ENCODE measurements around the gene IL17RE. TPM values are rescaled to one million over a fixed set of nuclear protein-coding genes. Genes with fewer than 3 reads are reported as not detected.
"Not testable (repeated sequence)": the region's sequence is repeated elsewhere in the genome, so short reads cannot be mapped to it uniquely, and the experiment has no call there.

IL17RE gene, protein sequence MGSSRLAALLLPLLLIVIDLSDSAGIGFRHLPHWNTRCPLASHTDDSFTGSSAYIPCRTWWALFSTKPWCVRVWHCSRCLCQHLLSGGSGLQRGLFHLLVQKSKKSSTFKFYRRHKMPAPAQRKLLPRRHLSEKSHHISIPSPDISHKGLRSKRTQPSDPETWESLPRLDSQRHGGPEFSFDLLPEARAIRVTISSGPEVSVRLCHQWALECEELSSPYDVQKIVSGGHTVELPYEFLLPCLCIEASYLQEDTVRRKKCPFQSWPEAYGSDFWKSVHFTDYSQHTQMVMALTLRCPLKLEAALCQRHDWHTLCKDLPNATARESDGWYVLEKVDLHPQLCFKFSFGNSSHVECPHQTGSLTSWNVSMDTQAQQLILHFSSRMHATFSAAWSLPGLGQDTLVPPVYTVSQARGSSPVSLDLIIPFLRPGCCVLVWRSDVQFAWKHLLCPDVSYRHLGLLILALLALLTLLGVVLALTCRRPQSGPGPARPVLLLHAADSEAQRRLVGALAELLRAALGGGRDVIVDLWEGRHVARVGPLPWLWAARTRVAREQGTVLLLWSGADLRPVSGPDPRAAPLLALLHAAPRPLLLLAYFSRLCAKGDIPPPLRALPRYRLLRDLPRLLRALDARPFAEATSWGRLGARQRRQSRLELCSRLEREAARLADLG
- total RNA-seq, result 4.8 TPM

DNA sequence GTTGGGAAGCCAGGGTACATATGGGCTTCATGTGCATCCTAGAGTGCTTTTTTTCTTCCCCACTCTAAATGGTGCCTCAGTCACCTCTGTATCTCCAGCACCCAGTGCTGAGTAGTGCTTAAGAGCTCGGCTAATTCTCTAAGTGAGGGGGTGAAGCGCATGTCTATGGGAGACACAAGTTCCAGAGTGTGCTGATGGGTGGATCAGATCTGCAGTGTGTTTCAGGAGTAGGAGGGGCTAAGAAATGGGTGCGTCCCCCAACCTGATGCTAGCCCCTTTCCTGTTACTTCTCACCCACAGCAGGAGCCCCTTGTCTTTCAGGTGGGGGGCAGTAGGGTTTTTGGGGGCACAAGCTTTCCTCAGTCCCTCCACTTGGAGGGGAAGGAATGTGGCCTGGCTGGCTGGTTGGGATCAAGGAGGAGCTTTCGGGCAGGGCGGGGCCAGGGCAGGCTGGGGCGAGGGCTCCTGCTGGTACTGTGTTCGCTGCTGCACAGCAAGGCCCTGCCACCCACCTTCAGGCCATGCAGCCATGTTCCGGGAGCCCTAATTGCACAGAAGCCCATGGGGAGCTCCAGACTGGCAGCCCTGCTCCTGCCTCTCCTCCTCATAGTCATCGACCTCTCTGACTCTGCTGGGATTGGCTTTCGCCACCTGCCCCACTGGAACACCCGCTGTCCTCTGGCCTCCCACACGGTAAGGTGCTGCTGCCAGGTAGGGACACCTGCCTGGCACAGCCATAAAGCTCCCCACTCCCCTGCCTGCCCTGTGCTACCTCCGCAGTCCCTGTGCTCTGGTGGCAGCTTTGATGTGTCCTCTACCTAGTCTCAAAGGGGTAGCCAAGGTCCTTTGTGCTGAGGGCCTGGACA, at the start of gene IL17RE:
TSS of gene IL17RE (plus strand) at position 477 of the 866 bp plus-strand sequence. CDS start at position 562, 85 bp downstream.
- DNase-seq, result peak; percentile 33

DNA sequence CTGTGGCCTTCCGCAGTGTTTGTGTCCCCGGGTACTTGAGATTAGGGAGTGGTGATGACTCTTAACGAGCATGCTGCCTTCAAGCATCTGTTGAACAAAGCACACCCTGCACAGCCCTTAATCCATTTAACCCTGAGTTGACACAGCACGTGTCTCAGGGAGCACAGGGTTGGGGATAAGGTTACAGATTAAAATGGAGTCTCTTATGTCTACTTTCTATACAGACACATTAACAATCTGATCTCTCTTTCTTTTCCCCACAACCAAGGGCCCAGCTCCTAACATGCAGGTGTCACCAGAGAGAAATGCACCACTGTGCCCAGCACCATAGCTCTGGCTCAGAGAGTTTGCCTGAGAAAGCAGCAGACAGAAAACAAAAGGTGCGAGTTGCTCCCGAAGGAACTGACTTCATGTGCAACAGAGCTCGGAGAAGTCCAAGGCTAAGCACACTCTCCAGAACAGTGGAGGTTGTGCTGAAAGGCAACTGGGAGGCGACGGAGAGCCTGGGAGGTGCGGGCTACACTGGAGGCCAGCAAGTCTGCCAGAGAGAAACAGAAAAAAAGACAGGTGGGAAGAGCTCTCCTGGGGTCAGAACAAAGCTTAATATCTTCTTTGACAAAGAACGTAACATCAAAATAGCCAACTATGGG, 48.2 kb upstream of the IL17RE start:
- DNase-seq, result peak; percentile 37

DNA sequence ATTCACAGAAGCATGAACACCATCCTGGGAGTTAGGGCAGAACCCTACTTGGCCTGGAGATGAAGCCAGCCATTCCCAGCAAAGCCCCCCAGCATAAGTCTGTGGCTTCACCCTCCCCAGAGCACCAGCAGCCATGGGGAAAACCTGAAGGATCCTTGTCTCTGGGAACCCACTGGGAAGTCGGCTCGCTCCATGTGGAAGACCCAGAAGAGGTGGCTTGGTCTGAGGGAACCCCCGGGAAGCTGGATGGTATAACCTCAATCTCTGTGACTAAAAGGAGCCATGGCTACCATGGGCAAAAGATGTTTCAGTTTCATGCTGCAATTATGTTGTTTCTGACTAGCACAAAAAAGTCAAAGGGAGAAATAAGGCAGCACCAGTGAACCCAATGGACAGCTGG, 47.1 kb upstream of the IL17RE start:
- no peak for DNase-seq

DNA sequence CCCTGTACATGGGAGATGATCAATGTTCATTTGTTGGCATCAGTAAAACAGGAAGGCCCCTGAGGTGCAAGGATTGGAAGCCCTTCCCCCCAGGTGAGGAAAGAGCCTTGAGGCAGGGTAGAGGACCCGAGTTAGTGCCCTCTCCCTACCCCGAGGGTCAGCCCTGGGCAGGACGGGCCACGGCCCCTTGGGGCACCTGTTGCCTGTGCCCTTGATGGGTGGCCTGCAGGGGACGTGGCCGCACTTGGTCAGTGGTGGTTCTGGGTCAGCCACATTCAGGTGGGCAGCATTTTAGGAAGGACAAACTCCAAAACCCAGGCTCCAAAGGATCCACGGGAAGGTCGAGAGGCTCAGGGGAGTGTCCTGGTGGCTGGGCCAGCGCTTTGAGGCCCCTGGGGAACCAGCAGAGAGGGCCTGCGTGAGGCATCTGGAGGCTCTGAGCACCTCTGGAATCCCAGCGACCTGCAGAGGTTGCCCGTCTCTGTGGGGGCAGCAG, 43.1 kb upstream of the IL17RE start:
- DNase-seq, result no peak

DNA sequence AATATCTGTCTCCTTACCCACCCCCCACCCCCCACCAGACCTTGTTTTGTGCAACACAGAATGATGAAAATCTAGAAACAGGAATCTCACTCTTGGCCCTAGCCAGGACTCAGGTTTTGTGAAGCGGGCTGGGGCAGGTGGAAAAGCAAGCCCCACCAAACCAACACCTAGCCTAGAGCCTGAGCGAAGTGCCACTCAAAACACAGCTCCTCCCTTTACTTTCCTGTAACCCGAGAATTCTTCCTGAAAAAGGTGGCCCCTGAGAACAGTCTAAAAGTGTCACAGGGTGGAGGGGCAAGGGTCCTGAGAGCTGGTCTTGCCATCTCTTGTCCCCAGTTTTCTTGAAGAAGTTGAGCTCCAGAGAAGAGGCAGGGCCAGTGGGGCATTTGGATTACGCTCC, 41.4 kb upstream of the IL17RE start:
- DNase-seq, result no peak

DNA sequence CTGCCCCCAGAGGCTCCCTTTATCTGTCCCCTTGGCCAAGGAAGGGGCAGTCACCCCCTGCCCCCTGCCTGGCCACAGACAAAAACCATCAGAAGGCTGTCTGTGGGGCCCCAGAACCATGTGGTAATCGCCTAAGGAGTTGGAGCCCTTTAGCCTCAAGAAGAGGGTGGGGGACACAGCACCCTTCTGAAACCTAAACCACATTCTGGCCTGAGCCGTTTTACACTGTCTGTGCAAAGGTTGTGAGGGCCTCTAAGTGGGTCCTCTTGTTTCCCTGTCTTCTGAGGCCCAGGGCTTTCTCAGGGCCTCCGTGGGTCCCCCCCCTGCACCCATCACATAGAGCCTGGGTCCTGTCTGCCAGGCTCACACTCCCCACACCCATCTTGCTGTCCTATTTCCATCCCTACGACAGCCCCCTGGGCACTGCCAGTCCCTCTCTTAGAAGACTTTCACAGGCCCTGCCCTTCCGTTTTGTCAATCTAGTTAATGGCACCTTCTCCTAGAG, 41.0 kb upstream of the IL17RE start:
- no peak for DNase-seq

DNA sequence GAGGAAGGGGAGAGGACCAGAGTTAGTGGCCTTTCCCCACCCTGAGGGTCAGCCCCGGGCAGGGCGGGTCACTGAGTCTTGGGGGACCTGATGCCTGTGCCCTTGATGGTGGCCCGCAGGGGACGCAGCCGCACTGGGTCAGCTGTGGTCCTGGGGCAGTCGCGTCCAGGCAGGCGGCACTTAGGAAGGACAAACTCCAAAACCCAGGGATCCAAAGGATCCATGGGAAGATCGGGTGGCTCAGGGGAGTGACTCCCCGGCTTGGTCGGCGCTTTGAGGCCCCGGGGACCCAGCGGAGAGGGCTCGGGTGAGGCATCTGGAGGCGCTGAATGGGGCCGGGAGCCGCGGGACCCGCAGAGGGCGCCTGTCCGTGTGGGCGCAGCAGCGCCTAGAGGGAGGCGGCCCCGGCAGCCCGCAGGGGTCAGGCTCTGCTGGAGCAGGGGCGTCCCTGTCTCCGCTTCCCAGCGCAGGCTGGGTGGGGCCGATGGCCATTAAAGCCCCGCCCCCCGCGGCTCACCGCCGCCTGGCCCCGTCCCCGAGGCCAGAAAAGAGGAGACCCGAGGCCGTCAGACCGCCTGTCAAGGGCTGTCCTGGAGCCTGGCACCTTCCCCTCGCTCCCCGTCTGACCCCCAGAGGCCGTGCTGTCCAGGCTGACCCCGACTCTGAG, 40.1 kb upstream of the IL17RE start:
- peak; percentile 62 for DNase-seq

DNA sequence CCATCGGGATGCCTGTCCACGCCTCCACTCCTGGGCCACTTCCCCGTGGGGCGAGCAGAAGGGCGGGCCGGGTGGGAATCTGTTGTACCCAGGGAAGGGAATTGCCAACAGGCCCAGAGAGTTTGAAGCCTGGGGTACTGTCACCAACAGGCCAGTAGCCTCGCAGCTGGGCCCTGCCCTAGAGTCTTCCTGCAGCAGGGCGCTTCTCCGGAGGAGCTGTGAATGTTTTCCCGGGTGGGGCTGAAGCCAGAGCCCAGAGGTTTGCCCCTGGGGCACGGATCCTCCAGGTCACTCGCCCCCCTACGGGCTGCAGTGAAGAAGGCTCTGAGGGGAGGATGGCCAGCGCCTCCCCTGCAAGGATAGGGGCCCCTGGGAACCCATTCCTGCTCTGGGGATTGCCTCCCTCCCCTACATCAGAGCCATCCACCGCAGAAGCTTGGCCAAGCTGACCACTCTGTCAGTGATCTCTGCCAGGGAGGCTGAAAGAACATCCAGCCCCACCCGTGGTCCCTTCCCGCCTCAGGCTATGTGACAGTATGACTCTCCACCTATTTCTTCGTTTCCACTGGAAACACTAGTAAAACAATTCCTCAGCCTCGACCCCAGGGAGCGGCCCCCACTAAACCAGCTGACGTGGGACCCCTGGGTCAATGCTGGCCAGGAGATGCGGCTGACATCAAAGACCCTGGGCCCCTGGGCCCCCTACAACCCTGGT, 39.4 kb upstream of the IL17RE start:
- no peak for DNase-seq

DNA sequence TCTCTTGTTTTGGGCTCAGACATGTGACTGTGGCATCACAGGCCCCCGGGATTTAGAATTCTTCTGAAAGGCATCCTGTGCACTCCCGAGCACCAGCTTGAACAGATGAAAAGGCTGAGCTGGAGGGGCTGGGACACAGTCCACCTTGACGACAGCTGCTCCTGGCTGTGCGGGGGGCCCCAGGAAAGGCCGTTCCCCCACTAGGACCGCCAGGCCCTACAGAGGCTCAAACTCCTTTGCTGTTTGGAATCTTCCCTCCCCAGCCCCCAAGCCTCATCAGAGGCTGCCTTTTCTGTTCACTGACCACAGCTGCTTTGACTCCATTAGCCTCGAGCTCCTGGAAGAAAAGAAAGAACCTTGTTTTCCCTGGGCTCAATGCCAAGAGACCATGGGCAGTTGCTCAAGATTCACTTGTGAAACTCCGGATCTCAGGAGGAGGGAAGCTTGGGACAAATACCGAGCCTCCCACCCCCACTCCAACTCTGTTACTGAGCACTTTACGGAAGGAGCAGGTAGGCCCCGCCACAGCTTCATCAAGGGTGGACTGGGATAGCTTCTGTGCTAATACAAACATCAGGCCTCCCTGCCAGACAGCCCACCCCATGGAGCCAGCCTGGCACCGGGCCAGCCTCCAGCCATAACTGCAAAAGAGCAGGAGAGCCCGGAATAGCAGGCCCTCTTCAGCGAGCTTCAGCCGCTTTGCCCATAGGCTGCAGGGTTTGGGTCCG, 38.3 kb upstream of the IL17RE start:
- peak; percentile 92 for DNase-seq

DNA sequence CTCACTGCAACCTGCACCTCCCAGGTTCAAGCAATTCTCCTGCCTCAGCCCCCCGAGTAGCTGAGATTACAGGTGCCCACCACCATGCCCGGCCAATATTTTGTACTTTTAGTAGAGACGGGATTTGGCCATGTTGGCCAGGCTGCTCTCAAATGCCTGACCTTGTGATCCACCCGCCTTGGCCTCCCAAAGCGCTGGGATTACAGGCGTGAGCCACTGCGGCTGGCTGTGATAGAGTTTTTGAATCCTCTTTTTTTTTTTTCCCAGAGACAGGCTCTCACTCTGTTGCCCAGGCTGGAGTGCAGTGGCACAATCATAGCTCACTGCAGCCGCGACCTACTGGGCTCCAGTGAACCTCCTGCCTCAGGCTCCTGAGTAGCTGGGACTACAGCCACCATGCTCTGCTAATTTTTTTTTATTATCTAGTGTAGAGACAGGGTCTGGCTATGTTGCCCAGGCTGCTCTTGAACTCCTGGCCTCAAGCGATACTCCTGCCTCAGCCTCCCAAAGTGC, 37.5 kb upstream of the IL17RE start:
- DNase-seq, result not testable (repeated sequence)

DNA sequence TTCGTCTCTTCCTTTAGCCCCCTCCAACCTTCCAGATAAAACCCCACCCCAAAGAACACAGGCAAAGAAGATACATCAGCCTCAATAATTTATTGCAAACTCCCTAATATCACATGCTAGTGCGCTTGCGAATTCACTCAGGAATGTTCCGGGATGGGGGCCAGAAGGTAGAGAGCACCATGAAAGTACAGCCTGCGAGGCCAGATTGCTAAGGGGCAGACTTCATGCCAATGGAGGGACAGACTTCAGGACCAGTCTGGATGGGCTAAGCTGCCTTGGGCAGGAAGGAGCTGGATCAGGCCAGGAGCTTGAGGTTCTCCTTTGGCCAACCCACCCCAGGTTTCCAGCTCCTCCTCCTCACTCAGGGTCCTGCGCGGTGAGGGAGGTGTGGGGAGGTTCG, 36.0 kb upstream of the IL17RE start:
- no peak for DNase-seq

DNA sequence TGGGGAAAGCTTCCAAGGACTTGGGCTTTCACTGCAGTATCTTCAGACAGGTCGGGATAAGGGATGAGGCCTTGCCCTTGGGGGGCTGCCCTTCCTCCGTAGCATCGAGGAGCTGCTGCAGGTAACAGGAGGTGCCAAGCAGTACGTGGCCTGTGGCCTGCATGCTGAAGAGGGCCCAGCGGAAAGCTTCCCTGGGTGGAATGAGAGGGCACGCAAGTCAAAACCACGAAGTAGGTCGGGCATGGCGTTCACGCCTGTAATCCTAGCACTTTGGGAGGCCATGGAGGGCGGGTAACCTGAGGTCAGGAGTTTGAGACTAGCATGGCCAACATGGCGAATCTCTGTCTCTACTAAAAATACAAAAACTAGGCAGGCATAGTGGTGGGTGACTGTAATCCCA, 35.5 kb upstream of the IL17RE start:
- DNase-seq, result no peak

DNA sequence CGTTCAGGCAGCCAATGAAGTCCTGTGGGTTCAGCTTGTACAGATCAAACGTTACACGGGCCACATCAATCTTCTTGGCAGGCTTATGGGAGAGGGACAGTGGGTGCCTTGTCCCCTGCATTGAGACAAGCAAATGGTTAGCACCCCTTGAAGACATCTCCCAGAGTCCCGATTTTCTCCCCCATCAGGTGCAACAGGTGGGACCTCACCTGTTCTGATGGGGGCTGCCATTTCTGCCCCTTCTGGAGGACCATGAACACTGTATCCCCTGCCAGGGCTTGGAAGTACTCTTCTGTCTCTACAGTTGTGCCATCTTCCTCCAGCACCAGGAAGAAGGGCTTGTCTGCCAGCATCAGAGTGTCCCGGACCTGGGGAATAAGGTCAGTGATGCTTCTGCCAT, 32.7 kb upstream of the IL17RE start:
- DNase-seq, result no peak

DNA sequence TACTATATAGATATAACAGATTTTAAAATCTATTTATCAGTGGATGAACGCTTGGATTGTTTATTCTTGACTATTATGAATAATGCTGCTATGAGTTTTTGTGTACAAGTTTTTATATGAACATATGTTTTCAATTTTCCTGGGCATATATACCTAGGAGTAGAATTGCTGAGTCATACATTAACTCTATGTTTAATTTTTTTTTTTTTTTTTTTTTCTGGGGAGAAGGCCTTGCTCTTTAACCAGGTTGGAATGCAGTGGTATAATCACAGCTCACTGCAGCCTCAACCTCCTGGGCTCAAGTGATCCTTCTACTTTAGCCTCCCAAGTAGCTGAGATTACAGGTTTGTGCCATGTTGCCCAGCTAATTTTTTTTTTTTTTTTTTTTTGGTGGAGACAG, 31.7 kb upstream of the IL17RE start:
- no peak for DNase-seq

DNA sequence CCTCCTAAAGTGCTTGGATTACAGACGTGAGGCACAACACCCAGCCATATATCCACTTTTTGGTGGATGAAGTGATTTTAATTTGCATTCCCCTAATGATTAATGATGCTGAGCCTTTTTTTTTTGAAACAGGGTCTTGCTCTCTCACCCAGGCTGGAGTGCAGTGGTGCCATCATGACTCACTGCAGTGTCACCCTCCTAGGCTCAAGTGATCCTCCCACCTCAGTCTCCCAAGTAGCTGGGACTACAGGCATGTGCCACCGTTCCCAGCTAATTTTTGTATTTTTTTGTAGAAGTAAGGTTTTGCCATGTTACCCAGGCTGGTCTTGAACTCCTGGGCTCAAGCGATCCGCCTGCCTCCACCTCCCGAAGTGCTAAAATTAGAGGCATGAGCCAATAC, 30.6 kb upstream of the IL17RE start:
- DNase-seq, result not testable (repeated sequence)

DNA sequence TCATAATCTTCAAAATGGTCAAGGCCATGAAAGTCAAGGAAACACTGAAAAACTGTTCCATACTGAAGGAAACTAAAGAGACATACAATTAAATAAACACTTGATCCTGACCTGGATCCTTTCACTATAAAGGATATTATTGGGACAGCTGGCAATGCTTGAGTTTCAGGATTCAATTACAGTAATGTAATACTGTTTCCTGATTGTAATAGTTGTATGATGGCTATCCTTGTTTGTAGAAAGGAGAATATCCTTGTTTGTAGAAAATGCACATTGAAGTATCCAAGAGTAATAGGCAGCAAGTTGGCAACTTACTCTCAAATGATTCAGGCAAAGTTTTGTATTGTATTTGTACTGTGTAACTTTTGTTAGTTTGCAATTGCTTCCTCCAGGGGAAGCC, 27.2 kb upstream of the IL17RE start:
- DNase-seq, result no peak

DNA sequence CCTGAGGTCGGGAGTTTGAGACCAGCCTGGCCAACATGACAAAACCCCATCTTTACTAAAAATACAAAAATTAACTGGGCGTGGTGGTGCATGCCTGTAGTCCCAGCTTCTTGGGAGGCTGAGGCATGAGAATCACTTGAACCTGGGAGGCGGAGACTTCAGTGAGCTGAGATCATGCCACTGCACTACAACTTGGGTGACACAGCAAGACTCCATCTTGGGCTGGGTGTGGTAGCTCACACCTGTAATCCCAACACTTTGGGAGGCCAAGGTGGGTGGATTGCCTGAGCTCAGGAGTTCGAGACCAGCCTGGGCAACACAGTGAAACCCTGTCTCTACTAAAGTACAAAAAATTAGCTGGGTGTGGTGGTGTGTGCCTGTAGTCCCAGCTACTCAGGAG, 26.4 kb upstream of the IL17RE start:
- DNase-seq, result not testable (repeated sequence)

DNA sequence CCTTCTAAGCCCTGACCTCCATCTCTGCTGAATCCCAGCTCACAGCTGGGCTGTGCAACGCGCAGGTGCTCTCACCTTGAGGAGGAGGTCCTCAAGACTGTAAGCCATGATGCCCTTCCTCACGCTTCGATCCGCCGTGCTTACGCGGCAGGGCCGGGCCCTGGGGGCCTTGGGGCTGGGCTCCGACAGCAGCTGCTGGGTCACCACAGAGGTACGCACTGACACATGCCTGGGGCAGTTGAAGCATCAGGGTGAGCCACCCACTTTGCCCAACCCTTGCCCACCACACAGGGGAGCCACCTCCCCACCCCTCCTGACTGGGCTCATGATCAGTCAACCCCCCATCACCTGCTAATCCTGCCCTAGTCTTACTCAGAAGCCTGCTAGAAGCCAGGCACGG, 25.7 kb upstream of the IL17RE start:
- DNase-seq, result no peak

DNA sequence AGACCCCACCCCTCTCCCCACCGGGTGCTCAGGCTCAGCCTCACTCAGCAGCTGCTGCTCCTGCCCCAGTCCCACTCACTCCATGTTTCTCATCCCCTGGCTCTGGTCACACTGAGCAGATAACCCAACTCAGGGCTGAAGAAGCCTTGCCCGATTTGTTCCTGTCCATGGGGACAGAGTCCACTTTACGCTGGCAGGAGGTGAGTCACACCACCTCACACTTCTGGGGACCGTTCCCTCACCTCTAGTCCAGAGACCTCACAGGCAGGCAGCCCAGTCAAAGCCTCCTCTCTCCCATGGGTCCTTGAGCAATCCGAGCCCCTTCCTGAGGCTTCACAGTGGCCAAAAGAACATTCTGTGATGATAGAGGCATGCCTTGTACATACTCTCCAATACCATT, 23.9 kb upstream of the IL17RE start:
- no peak for DNase-seq
